ENCODE data around the gene CDK8.

- TF ChIP-seq, protein P1, sequence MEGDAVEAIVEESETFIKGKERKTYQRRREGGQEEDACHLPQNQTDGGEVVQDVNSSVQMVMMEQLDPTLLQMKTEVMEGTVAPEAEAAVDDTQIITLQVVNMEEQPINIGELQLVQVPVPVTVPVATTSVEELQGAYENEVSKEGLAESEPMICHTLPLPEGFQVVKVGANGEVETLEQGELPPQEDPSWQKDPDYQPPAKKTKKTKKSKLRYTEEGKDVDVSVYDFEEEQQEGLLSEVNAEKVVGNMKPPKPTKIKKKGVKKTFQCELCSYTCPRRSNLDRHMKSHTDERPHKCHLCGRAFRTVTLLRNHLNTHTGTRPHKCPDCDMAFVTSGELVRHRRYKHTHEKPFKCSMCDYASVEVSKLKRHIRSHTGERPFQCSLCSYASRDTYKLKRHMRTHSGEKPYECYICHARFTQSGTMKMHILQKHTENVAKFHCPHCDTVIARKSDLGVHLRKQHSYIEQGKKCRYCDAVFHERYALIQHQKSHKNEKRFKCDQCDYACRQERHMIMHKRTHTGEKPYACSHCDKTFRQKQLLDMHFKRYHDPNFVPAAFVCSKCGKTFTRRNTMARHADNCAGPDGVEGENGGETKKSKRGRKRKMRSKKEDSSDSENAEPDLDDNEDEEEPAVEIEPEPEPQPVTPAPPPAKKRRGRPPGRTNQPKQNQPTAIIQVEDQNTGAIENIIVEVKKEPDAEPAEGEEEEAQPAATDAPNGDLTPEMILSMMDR (IDR thresholded peaks at IDR 0.05): no peak
- TF ChIP-seq POLR2A (IDR thresholded peaks at IDR 0.05): no peak
Observed at GRCh38 chr13:26449063-26449848, 195.3 kb downstream of the CDK8 start.
